H9 (cell line): Measurements from ENCODE around the gene DYNC2H1. TPM values are rescaled to one million over a fixed set of nuclear protein-coding genes. Genes with fewer than 3 reads are reported as not detected.

Experiments used
- DNase-seq: peaks from one replicate; pipeline ENCODE4 v3.0.0-alpha.2; 2017
- H2AFZ ChIP-seq: one replicate; pipeline ENCODE4 v1.6.1; 2013; ENCODE audit warnings: mild to moderate bottlenecking, low read length, control low read depth, moderate library complexity
- H2AK5ac ChIP-seq: 2 replicates; pipeline ENCODE4 v1.6.1; 2013; ENCODE audit warnings: low read length, control low read depth, mixed read lengths; ENCODE audit not compliant: insufficient read length
- H2BK120ac ChIP-seq: one replicate; pipeline ENCODE4 v1.6.1; 2013; ENCODE audit warnings: low read depth, mild to moderate bottlenecking, low read length, control low read depth, inconsistent platforms; ENCODE audit not compliant: poor library complexity, severe bottlenecking
- H2BK12ac ChIP-seq: 2 replicates; pipeline ENCODE4 v1.6.1; 2013; ENCODE audit warnings: low read length, control low read depth, mixed read lengths, low read depth; ENCODE audit not compliant: insufficient read length
- H2BK15ac ChIP-seq: 2 replicates; pipeline ENCODE4 v1.6.1; 2013; ENCODE audit warnings: low read depth, low read length, control low read depth
- H2BK20ac ChIP-seq: one replicate; pipeline ENCODE4 v1.6.1; 2013; ENCODE audit warnings: low read depth, mild to moderate bottlenecking, low read length, control low read depth, inconsistent platforms; ENCODE audit not compliant: poor library complexity, severe bottlenecking
- H2BK5ac ChIP-seq: 2 replicates; pipeline ENCODE4 v1.6.1; 2013; ENCODE audit warnings: low read length, control low read depth, mixed read lengths; ENCODE audit not compliant: insufficient read length
- H3K14ac ChIP-seq: 2 replicates; pipeline ENCODE4 v1.6.1; 2013; ENCODE audit warnings: low read length, control low read depth; ENCODE audit not compliant: insufficient read depth
- H3K18ac ChIP-seq: 2 replicates; pipeline ENCODE4 v1.6.1; 2013; ENCODE audit warnings: low read depth, mild to moderate bottlenecking, mixed read lengths, low read length, control low read depth; ENCODE audit not compliant: insufficient read length
- H3K23ac ChIP-seq: 2 replicates; pipeline ENCODE4 v1.6.1; 2013; ENCODE audit warnings: low read length, control low read depth, mixed read lengths, low read depth; ENCODE audit not compliant: insufficient read length
- H3K23me2 ChIP-seq: 2 replicates; pipeline ENCODE4 v1.6.1; 2013; ENCODE audit warnings: low read depth, mild to moderate bottlenecking, mixed read lengths, low read length, control low read depth; ENCODE audit not compliant: insufficient read length, poor library complexity, severe bottlenecking
- H3K27ac ChIP-seq: 2 replicates; pipeline ENCODE4 v1.5.1; 2013; ENCODE audit warnings: low read length, control low read depth, mixed read lengths, low read depth; ENCODE audit not compliant: insufficient read length
- H3K27me3 ChIP-seq: 2 replicates; pipeline ENCODE4 v1.6.1; 2013; ENCODE audit warnings: low read length, control low read depth, inconsistent platforms; ENCODE audit not compliant: insufficient read depth
- H3K4ac ChIP-seq: 2 replicates; pipeline ENCODE4 v1.6.1; 2013; ENCODE audit warnings: low read depth, mild to moderate bottlenecking, control low read depth, inconsistent platforms, low read length, moderate library complexity
- H3K4me1 ChIP-seq: 2 replicates; pipeline ENCODE4 v1.6.1; 2013; ENCODE audit warnings: low read length, control low read depth, inconsistent platforms; ENCODE audit not compliant: insufficient read depth
- H3K4me2 ChIP-seq: 2 replicates; pipeline ENCODE4 v1.6.1; 2013; ENCODE audit warnings: low read length, control low read depth, mixed read lengths; ENCODE audit not compliant: insufficient read length, insufficient read depth
- H3K56ac ChIP-seq: 2 replicates; pipeline ENCODE4 v1.6.1; 2013; ENCODE audit warnings: low read depth, mild to moderate bottlenecking, mixed read lengths, low read length, control low read depth; ENCODE audit not compliant: insufficient read length
- H3K79me1 ChIP-seq: 2 replicates; pipeline ENCODE4 v1.6.1; 2013; ENCODE audit warnings: low read depth, mild to moderate bottlenecking, moderate library complexity, low read length, control low read depth, inconsistent platforms; ENCODE audit not compliant: insufficient read depth, poor library complexity, severe bottlenecking
- H3K79me2 ChIP-seq: 2 replicates; pipeline ENCODE4 v1.6.1; 2013; ENCODE audit warnings: low read length, control low read depth, inconsistent platforms; ENCODE audit not compliant: insufficient read depth
- H3K9ac ChIP-seq: 2 replicates; pipeline ENCODE4 v1.6.1; 2013; ENCODE audit warnings: low read length, control low read depth, mixed read lengths; ENCODE audit not compliant: insufficient read length; ENCODE audit errors: extremely low read depth
- H3K9me3 ChIP-seq: one replicate; pipeline ENCODE4 v1.6.1; 2013; ENCODE audit warnings: low read depth, low read length, inconsistent platforms; ENCODE audit not compliant: control insufficient read depth
- H3T11ph ChIP-seq: one replicate; pipeline ENCODE4 v1.6.1; 2013; ENCODE audit warnings: mild to moderate bottlenecking, low read length, control low read depth, inconsistent platforms
- H4K20me1 ChIP-seq: one replicate; pipeline ENCODE4 v1.6.1; 2013; ENCODE audit not compliant: control insufficient read depth, insufficient read length, insufficient read depth
- H4K5ac ChIP-seq: 2 replicates; pipeline ENCODE4 v1.6.1; 2013; ENCODE audit warnings: low read depth, mild to moderate bottlenecking, mixed read lengths, low read length, control low read depth; ENCODE audit not compliant: insufficient read length
- H4K8ac ChIP-seq: replicated peaks from 2 replicates; pipeline ENCODE4 v1.6.1; 2013; ENCODE audit warnings: low read length, control low read depth, mixed read lengths, low read depth; ENCODE audit not compliant: insufficient read length
- H4K91ac ChIP-seq: 2 replicates; pipeline ENCODE4 v1.6.1; 2013; ENCODE audit warnings: low read depth, mild to moderate bottlenecking, moderate library complexity, mixed read lengths, low read length, control low read depth; ENCODE audit not compliant: insufficient read length
- H3K27ac Mint-ChIP-seq, 3 experiments: 2 replicates in 2 of 3; 3 replicates in 1 of 3; pipeline ENCODE4 v1.8.0; 2020 to 2021; ENCODE audit warnings: mixed read lengths in 3 of 3, mild to moderate bottlenecking in 1 of 3, moderate library complexity in 1 of 3
- H3K27me3 Mint-ChIP-seq: 2 replicates; pipeline ENCODE4 v1.8.0; 2021; ENCODE audit warnings: low read depth, mild to moderate bottlenecking, moderate library complexity, mixed read lengths
- H3K36me3 Mint-ChIP-seq, 3 experiments: 2 replicates in 2 of 3; 3 replicates in 1 of 3; pipeline ENCODE4 v1.8.0; 2020 to 2021; ENCODE audit warnings: low read depth in 3 of 3, mixed read lengths in 3 of 3; ENCODE audit not compliant: insufficient read depth in 1 of 3
- H3K4me1 Mint-ChIP-seq, 2 experiments: 2 replicates each; pipeline ENCODE4 v1.8.0; 2020; ENCODE audit warnings: mixed read lengths in 2 of 2
- H3K4me3 Mint-ChIP-seq, 2 experiments: 2 replicates in 1 of 2; 3 replicates in 1 of 2; pipeline ENCODE4 v1.8.0; 2020 to 2021; ENCODE audit warnings: mild to moderate bottlenecking in 2 of 2, mixed read lengths in 2 of 2, moderate library complexity in 1 of 2
- H3K9me3 Mint-ChIP-seq, 2 experiments: 2 replicates in 1 of 2; 3 replicates in 1 of 2; pipeline ENCODE4 v1.8.0; 2020; ENCODE audit warnings: mild to moderate bottlenecking in 2 of 2, mixed read lengths in 2 of 2, moderate library complexity in 1 of 2
- WGBS: extraction: QIAGEN DNeasy Blood & Tissue Kit; methylation state at CpG from one replicate; pipeline ENCODE4 v1.1.7; 2013; ENCODE audit warnings: missing lambda C conversion rate, low lambda C conversion rate, mixed read lengths; ENCODE audit not compliant: insufficient read length; ENCODE audit errors: extremely low coverage; 5-methylcytosine and 5-hydroxymethylcytosine counted together
- total RNA-seq: library from RNA; stranded (reverse); gene quantifications from 2 replicates; pipeline ENCODE4 v1.2.1, GENCODE V29; 2021
- TF ChIP-seq, protein P1 (sequence below): fragments of 200-600 bp; sonication (generic); conservative IDR thresholded peaks from 3 replicates; pipeline ENCODE4 v1.8.0; 2021; ENCODE audit warnings: antibody characterized with exemption, mild to moderate bottlenecking

The DYNC2H1 gene
- total RNA-seq, 1 experiment from 2014 or later: 13.2 TPM

DNA sequence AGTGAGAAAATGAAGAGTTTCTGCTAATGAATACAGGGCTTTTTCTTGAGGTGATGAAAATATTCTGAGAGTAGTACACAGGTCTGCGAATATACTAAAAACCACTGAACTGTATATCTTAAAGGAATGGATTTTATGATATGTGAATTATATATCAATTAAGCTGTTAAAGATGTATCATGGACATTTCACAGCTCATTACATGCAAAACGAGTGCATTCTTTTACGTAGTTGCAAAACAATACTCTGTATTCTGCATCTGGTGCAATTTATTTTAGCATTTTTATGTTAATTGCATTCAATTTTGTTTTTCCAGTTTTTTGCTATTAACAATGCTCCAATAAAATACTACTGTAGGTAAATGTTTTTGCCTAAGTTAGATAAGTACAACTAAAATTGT is 411.6 kb downstream of the DYNC2H1 start:
- H3K23me2 ChIP-seq: no peaks in the 10 kb centered on the region
- no peak overlapping the region for H3K18ac ChIP-seq
- no peak overlapping the region for H3K27ac ChIP-seq
- H2BK20ac ChIP-seq: no peak overlapping the region
- H3K4ac ChIP-seq: no peak overlapping the region
- no peaks in the 10 kb centered on the region for H3K79me1 ChIP-seq
- Mint-ChIP-seq H3K27me3 (no peaks in the 10 kb centered on the region), H3K4me3 (no peak overlapping the region), H3K4me1 (peaks cover 4 to 7% of the 10 kb centered on the region in 2 experiments; a peak in 2 of 4 replicates), H3K36me3 (peaks cover 0 to 4% (median 0%) of the 10 kb centered on the region in 3 experiments; a peak in 2 of 7 replicates), H3K27ac (no peak overlapping the region; a peak in 1 of 7 replicates), H3K9me3 (peaks cover 0 to 3% of the 10 kb centered on the region in 2 experiments; a peak in 2 of 5 replicates)
- H3K27me3 ChIP-seq: no peaks in the 10 kb centered on the region
- no peak overlapping the region for H2BK5ac ChIP-seq
- H2BK15ac ChIP-seq: no peak overlapping the region
- no peak overlapping the region for H2AFZ ChIP-seq
- H3K9ac ChIP-seq: no peak overlapping the region
- H2AK5ac ChIP-seq: no peak overlapping the region
- H4K8ac ChIP-seq: no peak overlapping the region
- no peak overlapping the region for H4K5ac ChIP-seq
- no peak overlapping the region for H3K14ac ChIP-seq
- DNase-seq: no peak
- H3K9me3 ChIP-seq: no peaks in the 10 kb centered on the region
- H2BK120ac ChIP-seq: no peak overlapping the region
- H3K56ac ChIP-seq: no peak overlapping the region
- no peaks in the 10 kb centered on the region for H3K4me1 ChIP-seq
- WGBS: no CpG with 5 or more reads among the region's 3 CpGs
- TF ChIP-seq, protein P1, sequence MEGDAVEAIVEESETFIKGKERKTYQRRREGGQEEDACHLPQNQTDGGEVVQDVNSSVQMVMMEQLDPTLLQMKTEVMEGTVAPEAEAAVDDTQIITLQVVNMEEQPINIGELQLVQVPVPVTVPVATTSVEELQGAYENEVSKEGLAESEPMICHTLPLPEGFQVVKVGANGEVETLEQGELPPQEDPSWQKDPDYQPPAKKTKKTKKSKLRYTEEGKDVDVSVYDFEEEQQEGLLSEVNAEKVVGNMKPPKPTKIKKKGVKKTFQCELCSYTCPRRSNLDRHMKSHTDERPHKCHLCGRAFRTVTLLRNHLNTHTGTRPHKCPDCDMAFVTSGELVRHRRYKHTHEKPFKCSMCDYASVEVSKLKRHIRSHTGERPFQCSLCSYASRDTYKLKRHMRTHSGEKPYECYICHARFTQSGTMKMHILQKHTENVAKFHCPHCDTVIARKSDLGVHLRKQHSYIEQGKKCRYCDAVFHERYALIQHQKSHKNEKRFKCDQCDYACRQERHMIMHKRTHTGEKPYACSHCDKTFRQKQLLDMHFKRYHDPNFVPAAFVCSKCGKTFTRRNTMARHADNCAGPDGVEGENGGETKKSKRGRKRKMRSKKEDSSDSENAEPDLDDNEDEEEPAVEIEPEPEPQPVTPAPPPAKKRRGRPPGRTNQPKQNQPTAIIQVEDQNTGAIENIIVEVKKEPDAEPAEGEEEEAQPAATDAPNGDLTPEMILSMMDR: no peak
- H2BK12ac ChIP-seq: no peak overlapping the region
- no peak overlapping the region for H3T11ph ChIP-seq
- H3K23ac ChIP-seq: no peak overlapping the region
- H3K79me2 ChIP-seq: no peaks in the 10 kb centered on the region
- H3K4me2 ChIP-seq: no peak overlapping the region
- no peaks in the 10 kb centered on the region for H4K20me1 ChIP-seq
- H4K91ac ChIP-seq: no peak overlapping the region
